HepG2 (cell line): ENCODE data around the gene PHRF1. TPM values are rescaled to one million over a fixed set of nuclear protein-coding genes. Genes with fewer than 3 reads are reported as not detected.

ENCODE experiments used
- FOXO1 ChIP-seq: sonication (generic); formaldehyde crosslinking; IDR thresholded peaks from 2 replicates; pipeline ENCODE4 v1.4.0; 2020; ENCODE audit warnings: missing genetic modification reagents
- NFKB2 ChIP-seq: sonication (generic); formaldehyde crosslinking; IDR thresholded peaks from 2 replicates; pipeline ENCODE4 v1.4.0; 2020; ENCODE audit warnings: missing genetic modification reagents, borderline replicate concordance
- NFYB ChIP-seq: sonication (generic); formaldehyde crosslinking; IDR thresholded peaks from 2 replicates; pipeline ENCODE4 v1.4.0; 2020; ENCODE audit warnings: missing genetic modification reagents
- UBTF ChIP-seq: sonication (generic); formaldehyde crosslinking; IDR thresholded peaks from 2 replicates; pipeline ENCODE4 v1.4.0; 2020; ENCODE audit warnings: mild to moderate bottlenecking, missing genetic modification reagents
- ZBTB4 ChIP-seq: sonication (generic); formaldehyde crosslinking; IDR thresholded peaks from 2 replicates; pipeline ENCODE4 v1.4.0; 2020; ENCODE audit warnings: missing genetic modification reagents, mild to moderate bottlenecking, borderline replicate concordance
- ZFP90 ChIP-seq: sonication (generic); formaldehyde crosslinking; IDR thresholded peaks from 2 replicates; pipeline ENCODE4 v1.8.0; 2022; ENCODE audit warnings: missing genetic modification reagents, mild to moderate bottlenecking, inconsistent platforms, borderline replicate concordance
- ZNF224 ChIP-seq: sonication (generic); formaldehyde crosslinking; IDR thresholded peaks from 2 replicates; pipeline ENCODE4 v1.5.0; 2020; ENCODE audit warnings: mild to moderate bottlenecking, missing genetic modification reagents
- ZNF556 ChIP-seq: sonication (generic); formaldehyde crosslinking; IDR thresholded peaks from 2 replicates; pipeline ENCODE4 v1.4.0; 2020; ENCODE audit warnings: mild to moderate bottlenecking, missing genetic modification reagents, borderline replicate concordance
- polyA plus RNA-seq, 8 experiments: library from polyadenylated mRNA; depleted of rRNA in 3 of 8; stranded (reverse) in 7 of 8; unstranded in 1 of 8; fragments of >200 nt; fragmentation: Illumina TruSeq in 4 of 8; extraction: Trizol in 4 of 8; gene quantifications; 2 replicates each; pipeline versions ENCODE4 v1.2.1 to v1.2.3, GENCODE V29; 2011 to 2016; ENCODE audit warnings: low read depth in 4 of 8, missing spikeins in 1 of 8, mixed read lengths in 1 of 8; ENCODE audit not compliant: insufficient read depth in 1 of 8
- total RNA-seq, 5 experiments: library from RNA; depleted of rRNA; stranded (reverse); fragments of >200 nt; fragmentation: Illumina TruSeq; extraction: Trizol; gene quantifications; 2 replicates each; pipeline ENCODE4 v1.2.3, GENCODE V29; 2016; ENCODE audit warnings: low read depth in 1 of 5
- TF ChIP-seq, protein P1 (sequence below): sonication (generic); formaldehyde crosslinking; IDR thresholded peaks from 2 replicates; pipeline ENCODE4 v1.5.0; 2020; ENCODE audit warnings: mild to moderate bottlenecking, missing genetic modification reagents
- TF ChIP-seq, protein P2 (sequence below): sonication (generic); formaldehyde crosslinking; IDR thresholded peaks from 2 replicates; pipeline ENCODE4 v1.5.0; 2020; ENCODE audit warnings: mild to moderate bottlenecking, missing genetic modification reagents, moderate library complexity

The PHRF1 gene
- total and polyA plus RNA-seq, 2 of the 13 experiments (the other 11 are each of a cell fraction or from before 2014, with no cell fraction given) = 8.2 to 16.7 TPM

DNA sequence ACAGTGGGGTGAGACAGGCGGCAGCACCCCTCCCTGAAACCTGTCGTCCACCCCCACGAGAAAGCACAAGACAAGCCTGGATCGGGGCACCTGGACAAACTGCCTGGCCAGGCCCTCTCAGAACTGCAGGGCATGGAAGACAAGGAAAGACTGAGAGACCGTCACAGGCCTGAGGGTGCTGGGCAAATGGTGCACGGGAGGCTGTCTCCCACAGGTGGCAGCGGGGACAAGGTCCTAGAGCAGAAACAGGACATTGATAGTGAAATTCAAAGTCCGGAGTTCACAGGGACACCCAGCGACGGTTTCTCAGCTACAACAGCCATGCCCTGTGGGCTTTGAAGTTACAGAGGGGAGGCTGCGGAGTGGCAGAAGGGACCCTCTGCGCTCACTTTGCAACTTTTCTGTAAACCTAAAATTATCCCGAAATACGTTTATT, 81.4 kb downstream of the PHRF1 start (continued):
- TF ChIP-seq ZBTB4 (peak; percentile 86; the same call in 1 of the 2 replicates), NFKB2 (CRISPR knock-in tag) (0 out of 2 replicates have a peak, but pooled peaks have one; percentile 15), NFYB (CRISPR knock-in tag) (no peak), ZNF224 (CRISPR knock-in tag) (no peak), ZFP90 (CRISPR knock-in tag) (no peak), FOXO1 (CRISPR knock-in tag) (peak; percentile 12; the same call in 1 of the 2 replicates), UBTF (CRISPR knock-in tag) (peak; percentile 29; the same call in 1 of the 2 replicates), ZNF556 (CRISPR knock-in tag) (0 out of 2 replicates have a peak, but pooled peaks have one; percentile 49)
- TF ChIP-seq, protein P1, sequence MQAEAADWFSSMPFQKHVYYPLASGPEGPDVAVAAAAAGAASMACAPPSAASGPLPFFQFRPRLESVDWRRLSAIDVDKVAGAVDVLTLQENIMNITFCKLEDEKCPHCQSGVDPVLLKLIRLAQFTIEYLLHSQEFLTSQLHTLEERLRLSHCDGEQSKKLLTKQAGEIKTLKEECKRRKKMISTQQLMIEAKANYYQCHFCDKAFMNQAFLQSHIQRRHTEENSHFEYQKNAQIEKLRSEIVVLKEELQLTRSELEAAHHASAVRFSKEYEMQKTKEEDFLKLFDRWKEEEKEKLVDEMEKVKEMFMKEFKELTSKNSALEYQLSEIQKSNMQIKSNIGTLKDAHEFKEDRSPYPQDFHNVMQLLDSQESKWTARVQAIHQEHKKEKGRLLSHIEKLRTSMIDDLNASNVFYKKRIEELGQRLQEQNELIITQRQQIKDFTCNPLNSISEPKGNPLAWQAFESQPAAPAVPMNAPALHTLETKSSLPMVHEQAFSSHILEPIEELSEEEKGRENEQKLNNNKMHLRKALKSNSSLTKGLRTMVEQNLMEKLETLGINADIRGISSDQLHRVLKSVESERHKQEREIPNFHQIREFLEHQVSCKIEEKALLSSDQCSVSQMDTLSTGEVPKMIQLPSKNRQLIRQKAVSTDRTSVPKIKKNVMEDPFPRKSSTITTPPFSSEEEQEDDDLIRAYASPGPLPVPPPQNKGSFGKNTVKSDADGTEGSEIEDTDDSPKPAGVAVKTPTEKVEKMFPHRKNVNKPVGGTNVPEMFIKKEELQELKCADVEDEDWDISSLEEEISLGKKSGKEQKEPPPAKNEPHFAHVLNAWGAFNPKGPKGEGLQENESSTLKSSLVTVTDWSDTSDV = no peak
- TF ChIP-seq, protein P2, sequence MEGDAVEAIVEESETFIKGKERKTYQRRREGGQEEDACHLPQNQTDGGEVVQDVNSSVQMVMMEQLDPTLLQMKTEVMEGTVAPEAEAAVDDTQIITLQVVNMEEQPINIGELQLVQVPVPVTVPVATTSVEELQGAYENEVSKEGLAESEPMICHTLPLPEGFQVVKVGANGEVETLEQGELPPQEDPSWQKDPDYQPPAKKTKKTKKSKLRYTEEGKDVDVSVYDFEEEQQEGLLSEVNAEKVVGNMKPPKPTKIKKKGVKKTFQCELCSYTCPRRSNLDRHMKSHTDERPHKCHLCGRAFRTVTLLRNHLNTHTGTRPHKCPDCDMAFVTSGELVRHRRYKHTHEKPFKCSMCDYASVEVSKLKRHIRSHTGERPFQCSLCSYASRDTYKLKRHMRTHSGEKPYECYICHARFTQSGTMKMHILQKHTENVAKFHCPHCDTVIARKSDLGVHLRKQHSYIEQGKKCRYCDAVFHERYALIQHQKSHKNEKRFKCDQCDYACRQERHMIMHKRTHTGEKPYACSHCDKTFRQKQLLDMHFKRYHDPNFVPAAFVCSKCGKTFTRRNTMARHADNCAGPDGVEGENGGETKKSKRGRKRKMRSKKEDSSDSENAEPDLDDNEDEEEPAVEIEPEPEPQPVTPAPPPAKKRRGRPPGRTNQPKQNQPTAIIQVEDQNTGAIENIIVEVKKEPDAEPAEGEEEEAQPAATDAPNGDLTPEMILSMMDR (CRISPR knock-in tag) = peak; percentile 53
